IgD-negative memory B cell (primary cell): ENCODE measurements around the gene GRAP. TPM values are rescaled to one million over a fixed set of nuclear protein-coding genes. Genes with fewer than 3 reads are reported as not detected.

Experiments
- H3K27ac Mint-ChIP-seq, 3 donors: one replicate each; pipeline ENCODE4 v1.8.0; 2020 to 2022; ENCODE audit warnings: mild to moderate bottlenecking in 3 of 3, mixed read lengths in 3 of 3, moderate library complexity in 1 of 3
- H3K27me3 Mint-ChIP-seq: one replicate; pipeline ENCODE4 v1.8.0; 2021; ENCODE audit warnings: mixed read lengths
- H3K36me3 Mint-ChIP-seq: one replicate; pipeline ENCODE4 v1.8.0; 2020; ENCODE audit warnings: mild to moderate bottlenecking, mixed read lengths
- H3K4me1 Mint-ChIP-seq, 3 donors: one replicate each; pipeline ENCODE4 v1.8.0; 2020 to 2022; ENCODE audit warnings: mixed read lengths in 3 of 3, mild to moderate bottlenecking in 1 of 3
- H3K4me3 Mint-ChIP-seq, 4 donors: one replicate each; pipeline ENCODE4 v1.8.0; 2020 to 2022; ENCODE audit warnings: mild to moderate bottlenecking in 4 of 4, mixed read lengths in 4 of 4, moderate library complexity in 3 of 4
- H3K9me3 Mint-ChIP-seq, 3 donors: one replicate each; pipeline ENCODE4 v1.8.0; 2020 to 2021; ENCODE audit warnings: mixed read lengths in 3 of 3, mild to moderate bottlenecking in 1 of 3
- polyA plus RNA-seq: library from polyadenylated mRNA; unstranded; fragments of 300-500 nt; fragmentation: Illumina TruSeq; gene quantifications from one replicate; pipeline ENCODE4 v1.2.3, GENCODE V29; 2021

Gene GRAP
- polyA plus RNA-seq, 1 donor from 2014 or later, result 123 TPM

DNA sequence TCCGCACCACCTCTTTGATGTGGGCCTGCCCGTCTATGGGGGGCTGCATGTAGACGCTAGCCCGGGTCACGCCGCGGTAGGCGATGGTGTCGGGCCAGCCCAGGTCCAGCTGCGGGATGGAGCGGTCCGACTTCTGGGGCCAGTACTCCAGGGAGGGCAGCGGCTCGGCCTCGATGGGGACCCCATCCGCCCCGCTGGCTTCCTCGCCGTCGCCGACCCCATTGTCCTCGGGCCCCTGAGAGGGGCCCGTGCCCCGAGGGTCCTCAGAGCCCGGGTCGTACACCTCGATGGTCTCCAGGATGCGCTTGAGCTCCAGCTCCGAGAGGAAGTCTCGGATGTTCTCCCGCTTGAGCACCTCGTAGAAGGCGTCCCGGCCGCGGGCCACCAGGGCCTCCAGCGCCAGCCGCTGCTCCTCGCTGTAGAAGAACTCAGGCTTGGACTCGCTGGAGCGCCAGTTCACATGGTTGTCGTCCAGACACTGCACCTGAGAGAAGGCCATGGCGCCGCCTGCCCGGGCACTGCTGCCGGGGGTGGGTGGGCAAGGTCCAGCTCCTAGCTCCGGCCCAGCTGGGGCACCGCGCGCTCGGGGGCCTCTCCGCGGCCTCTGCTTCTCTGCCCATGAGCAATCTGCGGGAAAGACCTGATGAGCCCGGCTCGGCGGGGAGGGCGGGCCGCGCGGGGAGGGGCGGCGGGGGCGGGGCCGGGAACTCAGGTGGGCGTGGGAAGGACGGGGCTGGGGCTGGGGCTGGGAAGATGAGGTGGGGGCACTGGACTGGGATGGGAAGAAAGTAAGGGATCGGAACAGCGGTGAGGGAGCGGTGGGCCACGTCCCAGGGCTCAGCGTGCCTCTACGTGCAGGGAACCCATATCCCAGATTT is 43.0 kb downstream of the GRAP start:
- H3K36me3 Mint-ChIP-seq, result no peaks in the 10 kb centered on the region
- no peaks in the 10 kb centered on the region for H3K27me3 Mint-ChIP-seq
- peak overlapping the region in 2 of 3 donors; percentile 52 to 67 for H3K27ac Mint-ChIP-seq
- peak overlapping the region; percentile 81 to 96 (median 90) for H3K4me3 Mint-ChIP-seq
- peaks cover 15 to 24% (median 22%) of the 10 kb centered on the region in 3 donors for H3K4me1 Mint-ChIP-seq
- H3K9me3 Mint-ChIP-seq, result no peaks in the 10 kb centered on the region

DNA sequence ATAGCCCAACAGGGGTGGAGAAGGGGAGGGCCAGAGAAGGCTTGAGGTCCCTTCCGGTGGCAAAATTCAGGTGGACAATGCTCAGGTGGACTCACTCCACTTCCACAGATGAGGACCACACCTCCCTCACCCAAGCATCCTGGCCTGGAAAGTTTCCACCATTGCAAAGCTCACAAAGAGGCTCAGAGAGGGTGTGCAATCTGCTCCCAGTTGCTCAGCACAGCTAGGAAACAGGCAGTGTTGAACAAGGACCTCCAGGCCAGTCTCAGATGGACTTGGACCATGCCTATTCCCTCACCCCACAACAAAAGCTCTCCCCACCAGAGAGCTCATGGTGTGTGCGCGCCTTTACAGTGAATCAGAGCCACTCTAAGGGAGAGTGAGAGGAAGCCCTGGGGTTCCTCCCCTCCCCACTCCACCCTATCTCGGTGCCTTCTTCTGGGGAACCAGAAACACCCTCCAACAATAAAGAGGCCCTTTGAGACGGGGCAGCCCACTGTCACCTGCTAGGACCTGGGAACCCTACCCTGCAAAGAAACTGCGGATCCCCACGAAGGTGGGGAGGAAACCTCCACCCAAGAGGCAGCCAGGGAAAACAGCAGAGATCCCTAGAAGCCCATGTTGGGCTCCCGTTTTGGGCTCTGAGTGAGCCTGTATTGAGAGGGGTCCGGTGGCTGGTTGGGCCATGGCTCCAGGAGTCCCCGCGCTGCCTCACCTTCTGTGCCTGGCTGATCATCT is 43.8 kb downstream of the GRAP start:
- Mint-ChIP-seq H3K4me1 (peaks cover 15 to 24% (median 22%) of the 10 kb centered on the region in 3 donors), H3K9me3 (no peaks in the 10 kb centered on the region), H3K27ac (peak overlapping the region in 1 of 3 donors; percentile 52), H3K4me3 (peak overlapping the region; percentile 81 to 96 (median 90)), H3K36me3 (no peaks in the 10 kb centered on the region), H3K27me3 (no peaks in the 10 kb centered on the region)

DNA sequence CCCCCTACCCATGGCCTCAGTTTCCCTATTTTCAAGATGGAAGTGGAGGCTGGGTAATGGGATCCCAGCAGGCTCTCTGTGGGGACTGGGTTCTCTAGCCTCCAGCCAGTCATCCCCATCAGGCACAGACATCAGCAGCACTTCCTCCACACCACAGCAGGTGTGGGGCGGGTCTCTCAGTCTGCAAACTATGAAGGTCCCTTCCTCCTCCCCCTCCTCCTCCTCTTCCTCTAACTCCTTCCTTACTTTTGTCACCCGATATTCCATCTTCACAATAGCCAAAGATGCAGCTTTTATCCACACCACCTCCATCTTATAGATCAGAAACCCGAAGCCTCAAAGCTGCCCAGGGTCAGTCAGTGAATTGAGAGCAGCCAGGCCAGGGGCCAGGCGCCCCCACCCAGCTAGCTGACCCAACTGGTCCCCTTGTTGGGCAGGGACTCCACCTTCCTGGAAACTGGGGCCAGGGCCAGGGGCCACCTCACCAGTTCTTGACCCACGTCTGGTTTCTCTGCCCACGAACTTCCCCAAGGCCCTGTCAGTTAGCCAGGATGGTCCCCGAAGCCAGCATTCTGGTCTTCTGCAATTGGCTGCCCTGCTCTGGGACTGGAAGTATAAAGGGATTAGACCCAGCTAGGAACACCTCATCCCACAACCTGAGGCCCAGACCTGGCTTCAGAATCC is 44.7 kb downstream of the GRAP start:
- Mint-ChIP-seq H3K27me3 (no peaks in the 10 kb centered on the region), H3K4me3 (peak overlapping the region; percentile 62 to 95 (median 72)), H3K27ac (peak overlapping the region in 1 of 3 donors; percentile 71), H3K36me3 (no peaks in the 10 kb centered on the region), H3K9me3 (no peaks in the 10 kb centered on the region), H3K4me1 (peaks cover 15 to 27% (median 24%) of the 10 kb centered on the region in 3 donors)

DNA sequence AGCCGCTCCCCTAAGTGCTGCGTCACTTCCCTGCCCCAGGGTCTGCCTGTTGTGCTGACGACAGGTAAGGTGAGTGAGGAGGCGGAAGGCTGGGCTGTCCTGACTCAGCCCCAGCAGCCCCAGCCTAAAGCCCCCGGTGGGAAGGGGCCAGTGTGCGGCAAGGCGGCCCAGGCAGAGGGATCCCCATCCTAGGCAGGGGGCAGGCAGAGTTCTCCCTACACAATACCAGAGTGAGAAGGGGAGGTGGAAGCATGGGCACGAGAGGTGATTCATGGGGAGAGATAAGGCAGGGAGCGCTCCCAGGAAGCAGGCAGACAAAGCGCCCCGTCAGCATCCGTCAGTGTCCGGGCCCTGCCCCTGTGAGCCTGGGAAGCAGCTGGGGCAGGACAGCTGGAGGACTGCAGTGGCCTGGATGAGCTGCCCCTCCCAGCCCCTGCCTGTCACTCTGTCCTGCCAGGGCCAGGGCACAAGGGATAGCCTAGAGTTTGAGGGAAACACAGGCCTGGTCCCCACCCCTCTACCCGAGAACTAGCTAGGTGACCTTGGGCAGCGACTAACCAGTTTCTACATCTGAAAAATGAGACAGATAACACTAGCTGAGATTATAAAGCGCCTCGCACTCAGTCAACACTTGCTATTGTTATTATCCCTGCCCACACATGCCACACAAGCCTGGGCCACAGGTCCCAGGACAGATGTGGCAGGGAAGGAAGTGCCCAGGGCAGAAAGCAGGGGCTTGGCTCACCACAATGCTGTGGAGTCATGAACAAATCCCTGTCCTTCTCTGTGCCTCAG is 46.0 kb downstream of the GRAP start:
- Mint-ChIP-seq H3K36me3 (peaks cover 2% of the 10 kb centered on the region), H3K4me3 (peak overlapping the region in 2 of 4 donors; percentile 25 to 60), H3K9me3 (no peaks in the 10 kb centered on the region), H3K4me1 (peaks cover 11 to 24% (median 22%) of the 10 kb centered on the region in 3 donors), H3K27me3 (no peaks in the 10 kb centered on the region), H3K27ac (peak overlapping the region in 1 of 3 donors; percentile 81)

DNA sequence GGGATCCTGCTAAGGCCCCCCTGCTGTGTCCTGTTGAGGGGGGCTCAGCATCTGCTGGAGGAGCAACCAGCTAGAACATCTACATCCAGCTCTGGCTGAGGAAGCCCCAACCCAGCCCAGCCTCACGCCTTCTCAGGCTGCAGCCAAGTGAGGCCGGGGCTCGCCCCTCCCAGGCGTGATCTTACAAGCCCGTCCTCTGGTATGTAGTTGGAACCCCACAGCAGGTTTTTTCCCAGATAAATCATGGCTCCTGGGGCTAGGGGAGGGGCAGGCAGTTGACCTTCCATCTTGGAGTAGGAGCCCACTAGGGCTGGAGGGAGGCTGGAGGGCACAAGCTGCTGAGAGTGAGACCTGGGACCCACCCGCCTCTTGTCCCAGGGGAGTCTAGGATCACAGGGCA is 46.8 kb downstream of the GRAP start:
- Mint-ChIP-seq H3K27me3 (no peaks in the 10 kb centered on the region), H3K4me3 (no peak overlapping the region), H3K4me1 (peaks cover 10 to 24% (median 22%) of the 10 kb centered on the region in 3 donors), H3K36me3 (peaks cover 2% of the 10 kb centered on the region), H3K9me3 (peaks cover 0 to 3% (median 0%) of the 10 kb centered on the region in 3 donors), H3K27ac (no peak overlapping the region)

DNA sequence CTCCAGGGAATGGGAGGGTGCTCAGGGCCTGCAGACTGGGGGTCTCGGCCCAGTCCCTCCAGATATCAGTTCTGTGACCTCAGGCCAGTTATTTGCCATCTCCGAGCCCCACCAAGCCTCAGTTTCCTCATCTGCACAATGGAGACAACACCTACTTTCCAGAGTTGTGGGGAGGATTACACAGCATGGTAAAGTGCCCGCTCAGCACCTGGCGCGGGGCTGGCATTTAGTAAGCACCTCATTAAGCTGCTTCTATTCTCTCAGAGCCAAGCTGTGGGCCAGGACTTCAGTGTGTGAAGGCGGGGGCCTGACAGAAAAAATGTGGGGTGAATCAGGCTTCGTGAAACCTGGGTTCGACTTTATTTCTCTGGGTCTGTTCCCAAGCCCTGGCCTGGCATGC is 47.4 kb downstream of the GRAP start:
- Mint-ChIP-seq H3K36me3 (peaks cover 2% of the 10 kb centered on the region), H3K27ac (no peak overlapping the region), H3K27me3 (no peaks in the 10 kb centered on the region), H3K9me3 (peaks cover 0 to 3% (median 0%) of the 10 kb centered on the region in 3 donors), H3K4me1 (peaks cover 10 to 24% (median 22%) of the 10 kb centered on the region in 3 donors), H3K4me3 (no peak overlapping the region)

DNA sequence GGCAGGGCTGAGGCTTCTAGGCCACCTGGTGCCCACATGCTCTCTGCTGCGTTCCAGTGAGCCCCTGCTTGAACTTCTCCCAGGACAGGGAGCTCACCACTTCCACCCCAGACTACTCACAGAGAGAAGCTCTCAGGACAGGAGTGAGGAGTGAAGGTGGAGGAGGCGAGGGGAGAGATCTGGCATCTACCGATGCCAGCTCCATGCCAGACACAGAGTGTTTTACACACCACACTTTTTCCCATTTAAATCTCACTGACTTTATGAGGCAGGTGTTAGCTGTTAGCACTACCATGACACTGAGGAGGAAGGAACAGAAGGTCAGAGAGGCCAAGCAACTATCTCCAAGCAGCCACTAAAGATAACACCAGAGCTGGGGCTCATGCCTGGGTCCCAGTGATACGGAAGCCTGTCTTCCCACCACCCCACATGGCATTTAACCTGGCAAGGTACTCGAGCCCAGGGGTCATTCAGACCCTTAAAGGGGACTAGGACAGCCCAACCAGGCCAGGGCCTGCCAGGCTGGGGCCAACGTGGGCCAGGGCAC is 49.0 kb downstream of the GRAP start:
- Mint-ChIP-seq H3K4me3 (peak overlapping the region in 1 of 4 donors; percentile 53), H3K36me3 (peaks cover 2% of the 10 kb centered on the region), H3K27me3 (no peaks in the 10 kb centered on the region), H3K4me1 (peaks cover 10 to 33% (median 22%) of the 10 kb centered on the region in 3 donors), H3K9me3 (peaks cover 0 to 3% (median 0%) of the 10 kb centered on the region in 3 donors), H3K27ac (peak overlapping the region in 1 of 3 donors; percentile 8)

DNA sequence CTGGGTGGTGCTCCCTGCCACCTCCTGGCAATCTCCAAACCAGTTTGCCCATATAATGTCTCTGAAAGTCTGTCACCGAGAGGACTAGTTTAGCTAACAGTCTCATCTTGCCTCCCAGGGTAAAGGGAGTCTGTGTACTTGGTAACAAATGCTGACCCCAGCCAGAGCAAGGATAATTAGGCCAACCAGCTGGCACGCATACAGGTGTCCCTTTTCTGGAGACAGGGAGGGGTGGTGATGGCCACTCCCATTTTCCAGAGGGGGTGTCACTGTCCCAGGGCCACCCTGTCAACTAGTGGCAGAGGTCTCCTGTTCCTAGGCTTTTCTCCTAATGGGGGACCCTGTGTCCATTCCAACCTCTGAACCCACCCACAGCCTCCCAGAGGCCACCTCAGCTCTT is 50.3 kb downstream of the GRAP start:
- Mint-ChIP-seq H3K27me3 (no peaks in the 10 kb centered on the region), H3K4me3 (peak overlapping the region in 1 of 4 donors; percentile 38), H3K9me3 (peaks cover 0 to 3% (median 0%) of the 10 kb centered on the region in 3 donors), H3K4me1 (peaks cover 12 to 29% (median 19%) of the 10 kb centered on the region in 3 donors), H3K36me3 (peaks cover 2% of the 10 kb centered on the region), H3K27ac (peak overlapping the region in 1 of 3 donors; percentile 59)

DNA sequence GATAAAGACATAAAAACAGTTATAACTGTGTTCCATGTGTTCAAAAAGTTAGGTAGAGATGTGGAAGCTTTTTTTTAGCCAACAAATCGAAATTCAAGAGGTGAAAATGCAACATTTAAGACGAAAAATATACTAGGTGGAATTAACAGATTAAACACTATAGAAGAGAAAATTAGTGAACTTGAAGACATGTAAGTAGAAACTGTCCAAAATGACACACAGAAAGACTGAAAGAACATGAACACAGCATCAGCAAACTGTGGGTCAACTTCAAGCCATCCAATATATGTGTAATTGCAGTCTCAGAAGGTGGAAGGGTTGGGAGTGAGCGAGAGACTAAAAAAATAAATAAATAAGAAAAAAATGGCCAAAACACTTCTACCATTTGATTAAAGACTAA is 51.5 kb downstream of the GRAP start:
- Mint-ChIP-seq H3K4me1 (peaks cover 13 to 26% (median 16%) of the 10 kb centered on the region in 3 donors), H3K27me3 (no peaks in the 10 kb centered on the region), H3K36me3 (peaks cover 2% of the 10 kb centered on the region), H3K9me3 (peaks cover 0 to 3% (median 0%) of the 10 kb centered on the region in 3 donors), H3K4me3 (no peak overlapping the region), H3K27ac (peak overlapping the region in 2 of 3 donors; percentile 35 to 67)

DNA sequence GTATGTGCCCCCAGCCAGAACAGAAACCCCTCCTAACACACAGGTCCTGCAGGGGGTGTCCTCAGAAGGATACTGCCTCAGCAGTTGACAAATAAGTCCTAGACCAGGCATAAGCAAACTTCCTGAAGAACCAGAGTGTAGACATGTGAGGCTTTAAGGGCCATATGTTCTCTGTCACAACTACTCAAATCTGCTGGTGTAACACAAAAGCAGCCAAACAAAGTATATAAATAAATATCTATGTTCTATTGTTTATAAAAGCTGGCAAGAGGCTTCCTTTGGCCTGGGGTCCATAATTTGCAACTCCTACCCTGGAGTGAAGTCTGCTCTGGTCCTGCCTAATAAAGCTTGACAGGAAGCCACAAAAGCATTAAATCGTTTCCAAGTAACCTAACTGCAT is 52.1 kb downstream of the GRAP start:
- peaks cover 2% of the 10 kb centered on the region for H3K36me3 Mint-ChIP-seq
- H3K9me3 Mint-ChIP-seq, result peaks cover 0 to 3% (median 0%) of the 10 kb centered on the region in 3 donors
- peaks cover 13 to 26% (median 16%) of the 10 kb centered on the region in 3 donors for H3K4me1 Mint-ChIP-seq
- peak overlapping the region in 1 of 4 donors; percentile 23 for H3K4me3 Mint-ChIP-seq
- no peaks in the 10 kb centered on the region for H3K27me3 Mint-ChIP-seq
- H3K27ac Mint-ChIP-seq, result peak overlapping the region in 1 of 3 donors; percentile 35

DNA sequence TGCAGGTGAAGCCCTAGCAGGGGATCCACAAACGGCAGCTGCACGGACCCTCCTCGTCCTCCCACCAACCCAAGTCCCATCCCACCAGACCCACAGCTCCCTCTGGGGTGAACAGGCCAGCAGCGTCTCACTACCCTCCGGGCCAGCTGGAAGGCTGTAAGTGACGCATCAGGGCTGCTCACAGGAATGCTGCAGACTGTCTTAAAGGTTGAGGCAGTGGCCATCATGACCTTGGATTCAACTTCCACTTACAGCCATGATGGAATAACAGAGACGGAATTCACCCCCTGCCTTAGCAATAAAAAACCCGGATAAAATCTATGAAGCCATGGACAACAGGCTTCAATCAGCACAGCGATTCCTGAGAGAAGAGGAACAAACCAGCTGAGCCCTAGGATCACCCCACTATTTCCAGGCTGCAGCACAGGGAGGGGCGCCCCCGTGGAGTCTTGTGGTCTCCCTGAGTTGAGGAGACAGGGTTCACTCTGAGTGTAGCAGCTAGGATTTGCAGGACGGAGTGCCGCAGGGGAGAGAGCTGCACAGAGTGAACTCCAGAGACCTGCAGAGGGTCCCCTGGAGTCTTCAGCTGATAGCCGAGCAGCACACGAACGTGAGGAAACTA is 52.7 kb downstream of the GRAP start:
- Mint-ChIP-seq H3K27me3 (no peaks in the 10 kb centered on the region), H3K4me3 (peak overlapping the region in 1 of 4 donors; percentile 2), H3K36me3 (peaks cover 2% of the 10 kb centered on the region), H3K4me1 (peaks cover 13 to 26% (median 16%) of the 10 kb centered on the region in 3 donors), H3K27ac (peak overlapping the region in 1 of 3 donors; percentile 35), H3K9me3 (peaks cover 0 to 3% (median 0%) of the 10 kb centered on the region in 3 donors)

DNA sequence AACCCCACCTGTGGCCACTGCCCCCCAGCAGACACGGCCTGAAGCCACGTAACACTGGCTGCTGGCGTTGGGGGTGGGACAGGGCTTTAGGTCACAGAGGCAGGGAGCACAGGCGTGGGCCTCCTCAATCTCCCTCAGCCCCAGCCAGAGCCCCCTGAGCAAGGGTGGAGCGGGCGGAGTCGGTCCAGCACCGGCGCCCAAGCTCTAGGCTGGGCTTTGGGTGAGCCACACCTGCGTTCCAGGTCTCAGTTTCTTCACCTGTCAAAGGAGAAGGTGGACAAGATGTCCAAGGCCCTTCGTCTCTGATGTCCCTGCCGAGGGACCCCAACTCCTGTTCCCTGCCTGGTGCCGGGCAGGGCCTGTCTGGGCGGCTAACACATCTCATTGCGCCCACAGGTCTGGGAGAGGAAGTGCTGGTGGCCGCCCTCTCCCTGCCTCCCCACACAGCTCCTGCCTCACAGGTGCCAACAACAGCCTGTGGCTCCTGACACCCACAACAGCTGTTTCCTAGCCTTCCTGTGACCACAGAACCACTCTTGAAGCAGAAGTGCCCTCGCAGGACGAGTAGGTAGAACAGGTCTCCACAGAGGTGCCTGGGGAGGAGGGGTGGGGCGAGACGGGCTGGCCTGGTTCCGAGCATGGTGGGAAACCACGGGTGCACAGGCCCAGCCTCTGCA is 54.2 kb downstream of the GRAP start:
- H3K36me3 Mint-ChIP-seq, result peaks cover 6% of the 10 kb centered on the region
- H3K27ac Mint-ChIP-seq, result peak overlapping the region; percentile 56 to 95 (median 80)
- H3K4me3 Mint-ChIP-seq, result peak overlapping the region; percentile 6 to 91 (median 48)
- H3K4me1 Mint-ChIP-seq, result peaks cover 13 to 24% (median 14%) of the 10 kb centered on the region in 3 donors
- H3K27me3 Mint-ChIP-seq, result no peaks in the 10 kb centered on the region
- H3K9me3 Mint-ChIP-seq, result peaks cover 0 to 3% (median 0%) of the 10 kb centered on the region in 3 donors
